HepG2 (cell line): Measurements from ENCODE around the gene SF3B6. TPM values are rescaled to one million over a fixed set of nuclear protein-coding genes. Genes with fewer than 3 reads are reported as not detected.

ENCODE experiments used
- GPN1 ChIP-seq: sonication (generic); formaldehyde crosslinking; IDR thresholded peaks from 2 replicates; pipeline ENCODE4 v1.5.1; 2020; ENCODE audit warnings: missing genetic modification reagents, borderline replicate concordance
- KLF9 ChIP-seq: IDR thresholded peaks from 2 replicates; pipeline ENCODE4 v1.6.1; 2016; ENCODE audit warnings: low read depth
- LCORL ChIP-seq, 2 experiments: fragments of 450-650 bp in 1 of 2; sonication (generic) in 1 of 2; formaldehyde crosslinking in 1 of 2; IDR thresholded peaks; 2 replicates each; pipeline versions ENCODE4 v1.5.0 to v1.6.1; 2017 to 2020; ENCODE audit warnings: antibody characterized with exemption in 1 of 2, missing genetic modification reagents in 1 of 2
- MYNN ChIP-seq: sonication (generic); formaldehyde crosslinking; IDR thresholded peaks from 2 replicates; pipeline ENCODE4 v1.4.0; 2020; ENCODE audit warnings: mild to moderate bottlenecking, low read depth, missing genetic modification reagents
- NR1H2 ChIP-seq: sonication (generic); formaldehyde crosslinking; IDR thresholded peaks from 2 replicates; pipeline ENCODE4 v1.8.1; 2022; ENCODE audit warnings: low read depth, missing genetic modification reagents, borderline replicate concordance
- POLR2A ChIP-seq, 2 experiments: IDR thresholded peaks; 2 replicates each; pipeline ENCODE4 v1.6.1; 2011; ENCODE audit warnings: low read depth in 2 of 2, low read length in 2 of 2, mild to moderate bottlenecking in 1 of 2, moderate library complexity in 1 of 2; ENCODE audit not compliant: insufficient read depth in 1 of 2
- SP2 ChIP-seq: sonication (generic); formaldehyde crosslinking; IDR thresholded peaks from 2 replicates; pipeline ENCODE4 v1.5.1; 2020; ENCODE audit warnings: mild to moderate bottlenecking, missing genetic modification reagents
- THAP11 ChIP-seq: IDR thresholded peaks from 2 replicates; pipeline ENCODE4 v1.6.1; 2016; ENCODE audit warnings: missing biosample characterization, missing genetic modification reagents
- ZFP82 ChIP-seq: sonication (generic); formaldehyde crosslinking; IDR thresholded peaks from 2 replicates; pipeline ENCODE4 v1.5.1; 2020; ENCODE audit warnings: mild to moderate bottlenecking, missing genetic modification reagents, borderline replicate concordance
- ZNF776 ChIP-seq: sonication (generic); formaldehyde crosslinking; IDR thresholded peaks from 2 replicates; pipeline ENCODE4 v1.4.0; 2020; ENCODE audit warnings: mild to moderate bottlenecking, missing genetic modification reagents
- polyA plus RNA-seq, 8 experiments: library from polyadenylated mRNA; depleted of rRNA in 3 of 8; stranded (reverse) in 7 of 8; unstranded in 1 of 8; fragments of >200 nt; fragmentation: Illumina TruSeq in 4 of 8; extraction: Trizol in 4 of 8; gene quantifications; 2 replicates each; pipeline versions ENCODE4 v1.2.1 to v1.2.3, GENCODE V29; 2011 to 2016; ENCODE audit warnings: low read depth in 4 of 8, missing spikeins in 1 of 8, mixed read lengths in 1 of 8; ENCODE audit not compliant: insufficient read depth in 1 of 8
- total RNA-seq, 5 experiments: library from RNA; depleted of rRNA; stranded (reverse); fragments of >200 nt; fragmentation: Illumina TruSeq; extraction: Trizol; gene quantifications; 2 replicates each; pipeline ENCODE4 v1.2.3, GENCODE V29; 2016; ENCODE audit warnings: low read depth in 1 of 5
- TF ChIP-seq, protein P1 (sequence below): sonication (generic); formaldehyde crosslinking; IDR thresholded peaks from 2 replicates; pipeline ENCODE4; 2020; ENCODE audit warnings: missing genetic modification reagents, mild to moderate bottlenecking, borderline replicate concordance
- TF ChIP-seq, protein P2 (sequence below): fragments of 450-650 bp; IDR thresholded peaks from 2 replicates; pipeline ENCODE4 v1.6.1; 2017
- TF ChIP-seq, protein P3 (sequence below): IDR thresholded peaks from 2 replicates; pipeline ENCODE4 v1.6.1; 2016; ENCODE audit warnings: low read depth, borderline replicate concordance
- TF ChIP-seq, protein P4 (sequence below): IDR thresholded peaks from 2 replicates; pipeline ENCODE4 v1.6.1; 2016
- TF ChIP-seq, protein P5 (sequence below): sonication (generic); formaldehyde crosslinking; IDR thresholded peaks from 2 replicates; pipeline ENCODE4 v1.4.0; 2020; ENCODE audit warnings: missing genetic modification reagents, borderline replicate concordance
- TF ChIP-seq, protein P6 (sequence below): sonication (generic); formaldehyde crosslinking; IDR thresholded peaks from 2 replicates; pipeline ENCODE4 v1.4.0; 2020; ENCODE audit warnings: missing genetic modification reagents

Gene SF3B6
- total and polyA plus RNA-seq, 2 of the 13 experiments (the other 11 are each of a cell fraction or from before 2014, with no cell fraction given) = 177 to 182 TPM

DNA sequence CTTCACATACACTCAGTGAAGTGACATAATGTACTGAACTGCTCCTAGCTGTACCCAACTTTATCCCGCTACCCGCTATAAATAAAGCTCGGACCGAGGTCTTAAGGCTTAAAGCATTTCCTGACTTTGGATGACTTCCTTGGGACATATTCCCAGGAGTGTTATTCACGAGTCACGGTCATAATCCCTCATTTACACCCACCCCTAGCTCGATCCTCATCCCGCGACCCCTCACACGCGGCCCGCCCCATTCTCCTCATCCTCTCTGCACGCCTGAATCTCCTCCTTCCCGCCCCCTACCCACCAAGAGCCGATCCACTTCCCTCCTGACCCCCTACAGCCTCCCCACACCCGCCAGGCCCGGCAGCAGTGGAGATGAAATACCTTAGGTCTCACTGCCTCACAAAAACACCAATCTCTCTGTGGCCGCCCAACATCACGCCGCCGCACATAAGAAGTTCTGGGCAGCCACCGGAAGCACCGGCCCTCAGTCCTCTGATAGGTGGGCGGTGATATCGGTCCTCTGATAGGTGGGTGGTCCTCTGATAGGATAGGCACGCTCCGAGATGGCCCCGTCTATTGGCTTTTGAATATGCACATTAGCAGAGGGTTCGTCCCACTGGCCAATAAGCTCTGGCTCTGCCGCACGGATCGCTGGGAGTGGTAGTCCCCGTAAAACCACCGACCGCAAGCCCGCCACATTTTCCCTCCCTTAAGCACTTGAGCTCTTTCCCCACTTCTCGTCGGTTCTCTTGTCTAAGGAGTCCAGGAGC, 29.0 kb downstream of the SF3B6 start, which contains the start of gene WDCP (continued):
- TF ChIP-seq KLF9 (CRISPR knock-in tag) = peak; percentile 74; the same call in 1 of the 2 replicates
- TF ChIP-seq, protein P1, sequence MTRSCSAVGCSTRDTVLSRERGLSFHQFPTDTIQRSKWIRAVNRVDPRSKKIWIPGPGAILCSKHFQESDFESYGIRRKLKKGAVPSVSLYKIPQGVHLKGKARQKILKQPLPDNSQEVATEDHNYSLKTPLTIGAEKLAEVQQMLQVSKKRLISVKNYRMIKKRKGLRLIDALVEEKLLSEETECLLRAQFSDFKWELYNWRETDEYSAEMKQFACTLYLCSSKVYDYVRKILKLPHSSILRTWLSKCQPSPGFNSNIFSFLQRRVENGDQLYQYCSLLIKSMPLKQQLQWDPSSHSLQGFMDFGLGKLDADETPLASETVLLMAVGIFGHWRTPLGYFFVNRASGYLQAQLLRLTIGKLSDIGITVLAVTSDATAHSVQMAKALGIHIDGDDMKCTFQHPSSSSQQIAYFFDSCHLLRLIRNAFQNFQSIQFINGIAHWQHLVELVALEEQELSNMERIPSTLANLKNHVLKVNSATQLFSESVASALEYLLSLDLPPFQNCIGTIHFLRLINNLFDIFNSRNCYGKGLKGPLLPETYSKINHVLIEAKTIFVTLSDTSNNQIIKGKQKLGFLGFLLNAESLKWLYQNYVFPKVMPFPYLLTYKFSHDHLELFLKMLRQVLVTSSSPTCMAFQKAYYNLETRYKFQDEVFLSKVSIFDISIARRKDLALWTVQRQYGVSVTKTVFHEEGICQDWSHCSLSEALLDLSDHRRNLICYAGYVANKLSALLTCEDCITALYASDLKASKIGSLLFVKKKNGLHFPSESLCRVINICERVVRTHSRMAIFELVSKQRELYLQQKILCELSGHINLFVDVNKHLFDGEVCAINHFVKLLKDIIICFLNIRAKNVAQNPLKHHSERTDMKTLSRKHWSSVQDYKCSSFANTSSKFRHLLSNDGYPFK (CRISPR knock-in tag) = peak; percentile 74; the same call in 1 of the 2 replicates
- peak; percentile 83 for TF ChIP-seq ZNF776 (CRISPR knock-in tag)
- peak; percentile 96 for TF ChIP-seq SP2 (CRISPR knock-in tag)
- no peak for TF ChIP-seq GPN1 (CRISPR knock-in tag)
- TF ChIP-seq THAP11 = peak; percentile 97
- TF ChIP-seq, protein P2, sequence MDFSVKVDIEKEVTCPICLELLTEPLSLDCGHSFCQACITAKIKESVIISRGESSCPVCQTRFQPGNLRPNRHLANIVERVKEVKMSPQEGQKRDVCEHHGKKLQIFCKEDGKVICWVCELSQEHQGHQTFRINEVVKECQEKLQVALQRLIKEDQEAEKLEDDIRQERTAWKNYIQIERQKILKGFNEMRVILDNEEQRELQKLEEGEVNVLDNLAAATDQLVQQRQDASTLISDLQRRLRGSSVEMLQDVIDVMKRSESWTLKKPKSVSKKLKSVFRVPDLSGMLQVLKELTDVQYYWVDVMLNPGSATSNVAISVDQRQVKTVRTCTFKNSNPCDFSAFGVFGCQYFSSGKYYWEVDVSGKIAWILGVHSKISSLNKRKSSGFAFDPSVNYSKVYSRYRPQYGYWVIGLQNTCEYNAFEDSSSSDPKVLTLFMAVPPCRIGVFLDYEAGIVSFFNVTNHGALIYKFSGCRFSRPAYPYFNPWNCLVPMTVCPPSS = no peak
- TF ChIP-seq NR1H2 (CRISPR knock-in tag) = no peak
- TF ChIP-seq, protein P3, sequence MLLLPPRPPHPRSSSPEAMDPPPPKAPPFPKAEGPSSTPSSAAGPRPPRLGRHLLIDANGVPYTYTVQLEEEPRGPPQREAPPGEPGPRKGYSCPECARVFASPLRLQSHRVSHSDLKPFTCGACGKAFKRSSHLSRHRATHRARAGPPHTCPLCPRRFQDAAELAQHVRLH (CRISPR knock-in tag) = peak; percentile 77; the same call in 1 of the 2 replicates
- no peak for TF ChIP-seq LCORL (IDR thresholded peaks at IDR 0.05)
- peak; percentile 27; the same call in 1 of the 2 replicates for TF ChIP-seq LCORL (CRISPR knock-in tag; IDR thresholded peaks at IDR 0.05)
- TF ChIP-seq, protein P4, sequence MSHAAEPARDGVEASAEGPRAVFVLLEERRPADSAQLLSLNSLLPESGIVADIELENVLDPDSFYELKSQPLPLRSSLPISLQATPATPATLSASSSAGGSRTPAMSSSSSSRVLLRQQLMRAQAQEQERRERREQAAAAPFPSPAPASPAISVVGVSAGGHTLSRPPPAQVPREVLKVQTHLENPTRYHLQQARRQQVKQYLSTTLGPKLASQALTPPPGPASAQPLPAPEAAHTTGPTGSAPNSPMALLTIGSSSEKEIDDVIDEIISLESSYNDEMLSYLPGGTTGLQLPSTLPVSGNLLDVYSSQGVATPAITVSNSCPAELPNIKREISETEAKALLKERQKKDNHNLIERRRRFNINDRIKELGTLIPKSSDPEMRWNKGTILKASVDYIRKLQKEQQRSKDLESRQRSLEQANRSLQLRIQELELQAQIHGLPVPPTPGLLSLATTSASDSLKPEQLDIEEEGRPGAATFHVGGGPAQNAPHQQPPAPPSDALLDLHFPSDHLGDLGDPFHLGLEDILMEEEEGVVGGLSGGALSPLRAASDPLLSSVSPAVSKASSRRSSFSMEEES (CRISPR knock-in tag) = 0 out of 2 replicates have a peak, but pooled peaks have one; percentile 16
- TF ChIP-seq, protein P5, sequence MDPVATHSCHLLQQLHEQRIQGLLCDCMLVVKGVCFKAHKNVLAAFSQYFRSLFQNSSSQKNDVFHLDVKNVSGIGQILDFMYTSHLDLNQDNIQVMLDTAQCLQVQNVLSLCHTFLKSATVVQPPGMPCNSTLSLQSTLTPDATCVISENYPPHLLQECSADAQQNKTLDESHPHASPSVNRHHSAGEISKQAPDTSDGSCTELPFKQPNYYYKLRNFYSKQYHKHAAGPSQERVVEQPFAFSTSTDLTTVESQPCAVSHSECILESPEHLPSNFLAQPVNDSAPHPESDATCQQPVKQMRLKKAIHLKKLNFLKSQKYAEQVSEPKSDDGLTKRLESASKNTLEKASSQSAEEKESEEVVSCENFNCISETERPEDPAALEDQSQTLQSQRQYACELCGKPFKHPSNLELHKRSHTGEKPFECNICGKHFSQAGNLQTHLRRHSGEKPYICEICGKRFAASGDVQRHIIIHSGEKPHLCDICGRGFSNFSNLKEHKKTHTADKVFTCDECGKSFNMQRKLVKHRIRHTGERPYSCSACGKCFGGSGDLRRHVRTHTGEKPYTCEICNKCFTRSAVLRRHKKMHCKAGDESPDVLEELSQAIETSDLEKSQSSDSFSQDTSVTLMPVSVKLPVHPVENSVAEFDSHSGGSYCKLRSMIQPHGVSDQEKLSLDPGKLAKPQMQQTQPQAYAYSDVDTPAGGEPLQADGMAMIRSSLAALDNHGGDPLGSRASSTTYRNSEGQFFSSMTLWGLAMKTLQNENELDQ (CRISPR knock-in tag) = peak; percentile 25; the same call in 1 of the 2 replicates
- peak; percentile 93 to 97 for TF ChIP-seq POLR2A (IDR thresholded peaks at IDR 0.05; ENCODE audit: insufficient read depth in 1 of 2, low read depth in 2 of 2, low read length in 2 of 2)
- TF ChIP-seq ZFP82 (CRISPR knock-in tag) = no peak
- TF ChIP-seq, protein P6, sequence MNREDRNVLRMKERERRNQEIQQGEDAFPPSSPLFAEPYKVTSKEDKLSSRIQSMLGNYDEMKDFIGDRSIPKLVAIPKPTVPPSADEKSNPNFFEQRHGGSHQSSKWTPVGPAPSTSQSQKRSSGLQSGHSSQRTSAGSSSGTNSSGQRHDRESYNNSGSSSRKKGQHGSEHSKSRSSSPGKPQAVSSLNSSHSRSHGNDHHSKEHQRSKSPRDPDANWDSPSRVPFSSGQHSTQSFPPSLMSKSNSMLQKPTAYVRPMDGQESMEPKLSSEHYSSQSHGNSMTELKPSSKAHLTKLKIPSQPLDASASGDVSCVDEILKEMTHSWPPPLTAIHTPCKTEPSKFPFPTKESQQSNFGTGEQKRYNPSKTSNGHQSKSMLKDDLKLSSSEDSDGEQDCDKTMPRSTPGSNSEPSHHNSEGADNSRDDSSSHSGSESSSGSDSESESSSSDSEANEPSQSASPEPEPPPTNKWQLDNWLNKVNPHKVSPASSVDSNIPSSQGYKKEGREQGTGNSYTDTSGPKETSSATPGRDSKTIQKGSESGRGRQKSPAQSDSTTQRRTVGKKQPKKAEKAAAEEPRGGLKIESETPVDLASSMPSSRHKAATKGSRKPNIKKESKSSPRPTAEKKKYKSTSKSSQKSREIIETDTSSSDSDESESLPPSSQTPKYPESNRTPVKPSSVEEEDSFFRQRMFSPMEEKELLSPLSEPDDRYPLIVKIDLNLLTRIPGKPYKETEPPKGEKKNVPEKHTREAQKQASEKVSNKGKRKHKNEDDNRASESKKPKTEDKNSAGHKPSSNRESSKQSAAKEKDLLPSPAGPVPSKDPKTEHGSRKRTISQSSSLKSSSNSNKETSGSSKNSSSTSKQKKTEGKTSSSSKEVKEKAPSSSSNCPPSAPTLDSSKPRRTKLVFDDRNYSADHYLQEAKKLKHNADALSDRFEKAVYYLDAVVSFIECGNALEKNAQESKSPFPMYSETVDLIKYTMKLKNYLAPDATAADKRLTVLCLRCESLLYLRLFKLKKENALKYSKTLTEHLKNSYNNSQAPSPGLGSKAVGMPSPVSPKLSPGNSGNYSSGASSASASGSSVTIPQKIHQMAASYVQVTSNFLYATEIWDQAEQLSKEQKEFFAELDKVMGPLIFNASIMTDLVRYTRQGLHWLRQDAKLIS (CRISPR knock-in tag) = no peak
- TF ChIP-seq MYNN (CRISPR knock-in tag) = no peak
